HTR-8/SVneo (cell line): ENCODE results near the gene PGP.

ENCODE experiments used
- DNase-seq: peaks from one replicate; pipeline ENCODE4 v3.0.0; 2011; ENCODE audit warnings: low spot score, mixed read lengths; ENCODE audit not compliant: insufficient read length
- FAIRE-seq: peaks from 2 replicates; lab custom pipeline; 2011; peaks lifted over from hg19 to GRCh38; lab: Jason Lieb, UNC

The PGP gene

GRCh38 chr16:2226245-2226793 lies 11.7 kb upstream of the PGP start:
- no peak for DNase-seq
- FAIRE-seq: no peak

GRCh38 chr16:2223942-2224486 lies 9.4 kb upstream of the PGP start:
- peak; percentile 34 for DNase-seq
- FAIRE-seq: no peak

GRCh38 chr16:2223221-2223941 lies 8.7 kb upstream of the PGP start, which contains the start of gene E4F1:
E4F1 (plus strand) TSS chr16:2223591; CDS start chr16:2223614, 23 bp downstream.
- DNase-seq (peak; percentile 98), FAIRE-seq (peak; percentile 99)

GRCh38 chr16:2216330-2216729 lies 1.7 kb upstream of the PGP start:
- DNase-seq (no peak), FAIRE-seq (no peak)

GRCh38 chr16:2213817-2214718 lies 572 bp downstream of the PGP start:
- FAIRE-seq (no peak), DNase-seq (no peak)

GRCh38 chr16:2212362-2213324 lies 2.0 kb downstream of the PGP start:
- FAIRE-seq: no peak
- DNase-seq: no peak

- no peak for FAIRE-seq
These were observed 2.7 kb downstream of the PGP start for GRCh38 chr16:2211923-2212347.

GRCh38 chr16:2210386-2211365 lies 4.0 kb downstream of the PGP start, which contains the start of gene BRICD5:
BRICD5 (minus strand) TSS chr16:2210863; CDS start chr16:2210833, 30 bp downstream.
- FAIRE-seq: no peak
- no peak for DNase-seq

More at GRCh38 chr16:2211923-2212347, 2.7 kb downstream of the PGP start:
- no peak for DNase-seq

- DNase-seq (no peak), FAIRE-seq (no peak)
These were observed 4.7 kb downstream of the PGP start for GRCh38 chr16:2210009-2210332.

GRCh38 chr16:2209258-2210008 lies 5.2 kb downstream of the PGP start:
- no peak for DNase-seq
- FAIRE-seq: no peak

- FAIRE-seq (no peak), DNase-seq (no peak)
These were observed 5.9 kb downstream of the PGP start for GRCh38 chr16:2208772-2209171.

- DNase-seq (no peak), FAIRE-seq (no peak)
These were observed 6.3 kb downstream of the PGP start for GRCh38 chr16:2208308-2208707.

GRCh38 chr16:2207872-2208271 lies 6.8 kb downstream of the PGP start:
- no peak for FAIRE-seq

GRCh38 chr16:2206780-2207433 lies 7.7 kb downstream of the PGP start:
- FAIRE-seq (no peak), DNase-seq (no peak)

More at GRCh38 chr16:2207872-2208271, 6.8 kb downstream of the PGP start:
- DNase-seq: no peak

GRCh38 chr16:2206420-2206779 lies 8.2 kb downstream of the PGP start:
- DNase-seq: no peak
- peak; percentile 16 for FAIRE-seq

GRCh38 chr16:2205967-2206313 lies 8.7 kb downstream of the PGP start:
- peak; percentile 23 for FAIRE-seq
- no peak for DNase-seq
